HEK293 (cell line): ENCODE data around the gene B4GALT7.

Source experiments
- CTCF ChIP-seq: fragments of 450-650 bp; formaldehyde crosslinking; IDR thresholded peaks from 2 replicates; pipeline ENCODE4 v1.5.1; 2016; ENCODE audit warnings: missing biosample characterization, missing genetic modification characterization
- EGR2 ChIP-seq: fragments of 450-650 bp; formaldehyde crosslinking; IDR thresholded peaks from 2 replicates; pipeline ENCODE4 v1.5.1; 2016; ENCODE audit warnings: low read depth, missing biosample characterization, missing genetic modification characterization
- GLI2 ChIP-seq: fragments of 450-650 bp; formaldehyde crosslinking; IDR thresholded peaks from 2 replicates; pipeline ENCODE4; 2017; ENCODE audit warnings: missing biosample characterization, missing genetic modification characterization, low read depth, borderline replicate concordance
- GLIS1 ChIP-seq: fragments of 450-650 bp; formaldehyde crosslinking; IDR thresholded peaks from 2 replicates; pipeline ENCODE4 v1.5.1; 2016; ENCODE audit warnings: missing biosample characterization, missing genetic modification characterization
- IKZF3 ChIP-seq: fragments of 450-650 bp; IDR thresholded peaks from 2 replicates; pipeline ENCODE4 v1.5.0; 2018; ENCODE audit warnings: missing biosample characterization, mild to moderate bottlenecking, missing genetic modification characterization, moderate library complexity
- MZF1 ChIP-seq: fragments of 450-650 bp; formaldehyde crosslinking; IDR thresholded peaks from 2 replicates; pipeline ENCODE4 v1.5.1; 2017; ENCODE audit warnings: missing biosample characterization, missing genetic modification characterization, borderline replicate concordance
- OSR2 ChIP-seq: fragments of 450-650 bp; formaldehyde crosslinking; IDR thresholded peaks from 2 replicates; pipeline ENCODE4 v1.5.1; 2016; ENCODE audit warnings: missing biosample characterization, missing genetic modification characterization
- PRDM10 ChIP-seq: fragments of 450-650 bp; formaldehyde crosslinking; IDR thresholded peaks from 2 replicates; pipeline ENCODE4 v1.5.1; 2016; ENCODE audit warnings: missing biosample characterization, missing genetic modification characterization
- RBAK ChIP-seq: fragments of 450-650 bp; formaldehyde crosslinking; IDR thresholded peaks from 2 replicates; pipeline ENCODE4 v1.5.1; 2016; ENCODE audit warnings: missing biosample characterization, missing genetic modification characterization
- TSHZ1 ChIP-seq: fragments of 450-650 bp; formaldehyde crosslinking; IDR thresholded peaks from 2 replicates; pipeline ENCODE4 v1.5.1; 2016; ENCODE audit warnings: missing biosample characterization, missing genetic modification characterization, borderline replicate concordance
- YY1 ChIP-seq: fragments of 450-650 bp; formaldehyde crosslinking; IDR thresholded peaks from 2 replicates; pipeline ENCODE4 v1.5.1; 2018; ENCODE audit warnings: missing biosample characterization, missing genetic modification characterization
- ZBTB11 ChIP-seq: fragments of 450-650 bp; formaldehyde crosslinking; conservative IDR thresholded peaks from 2 replicates; pipeline ENCODE4 v1.5.1; 2016; ENCODE audit warnings: low read depth, missing biosample characterization, missing genetic modification characterization
- ZBTB21 ChIP-seq: fragments of 450-650 bp; formaldehyde crosslinking; IDR thresholded peaks from 2 replicates; pipeline ENCODE4 v1.5.1; 2017; ENCODE audit warnings: missing biosample characterization, missing genetic modification characterization
- ZIC2 ChIP-seq: fragments of 450-650 bp; formaldehyde crosslinking; IDR thresholded peaks from 2 replicates; pipeline ENCODE4 v1.5.1; 2016; ENCODE audit warnings: missing biosample characterization, missing genetic modification characterization
- ZNF214 ChIP-seq: fragments of 450-650 bp; formaldehyde crosslinking; IDR thresholded peaks from 2 replicates; pipeline ENCODE4 v1.5.1; 2017; ENCODE audit warnings: missing biosample characterization, mild to moderate bottlenecking, missing genetic modification characterization, borderline replicate concordance
- ZNF248 ChIP-seq: fragments of 450-650 bp; formaldehyde crosslinking; IDR thresholded peaks from 2 replicates; pipeline ENCODE4 v1.5.1; 2017; ENCODE audit warnings: missing biosample characterization, missing genetic modification characterization
- ZNF324 ChIP-seq: fragments of 450-650 bp; formaldehyde crosslinking; IDR thresholded peaks from 2 replicates; pipeline ENCODE4 v1.5.1; 2016; ENCODE audit warnings: missing biosample characterization, missing genetic modification characterization
- ZNF501 ChIP-seq: fragments of 450-650 bp; formaldehyde crosslinking; IDR thresholded peaks from 2 replicates; pipeline ENCODE4 v1.5.1; 2016; ENCODE audit warnings: missing biosample characterization, missing genetic modification characterization
- ZNF521 ChIP-seq: fragments of 450-650 bp; formaldehyde crosslinking; IDR thresholded peaks from 2 replicates; pipeline ENCODE4 v1.5.1; 2017; ENCODE audit warnings: missing biosample characterization, mild to moderate bottlenecking, missing genetic modification characterization
- ZNF555 ChIP-seq: fragments of 450-650 bp; formaldehyde crosslinking; conservative IDR thresholded peaks from 2 replicates; pipeline ENCODE4 v1.5.1; 2017; ENCODE audit warnings: missing biosample characterization, mild to moderate bottlenecking, missing genetic modification characterization, inconsistent platforms
- ZNF629 ChIP-seq: fragments of 450-650 bp; formaldehyde crosslinking; IDR thresholded peaks from 2 replicates; pipeline ENCODE4 v1.5.1; 2017; ENCODE audit warnings: missing biosample characterization, missing genetic modification characterization
- ZNF654 ChIP-seq: fragments of 450-650 bp; formaldehyde crosslinking; IDR thresholded peaks from 2 replicates; pipeline ENCODE4 v1.5.1; 2016; ENCODE audit warnings: low read depth, missing biosample characterization, missing genetic modification characterization
- ZNF660 ChIP-seq: fragments of 450-650 bp; IDR thresholded peaks from 2 replicates; pipeline ENCODE4 v1.5.1; 2018; ENCODE audit warnings: missing biosample characterization, mild to moderate bottlenecking, missing genetic modification characterization
- ZNF692 ChIP-seq: fragments of 450-650 bp; formaldehyde crosslinking; IDR thresholded peaks from 2 replicates; pipeline ENCODE4 v1.5.1; 2016; ENCODE audit warnings: missing biosample characterization, missing genetic modification characterization
- ZSCAN30 ChIP-seq: fragments of 450-650 bp; IDR thresholded peaks from 2 replicates; pipeline ENCODE4 v1.5.1; 2018; ENCODE audit warnings: missing biosample characterization, mild to moderate bottlenecking, missing genetic modification characterization, moderate library complexity

The B4GALT7 gene

GRCh38 chr5:177592010-177592834 lies 7.7 kb upstream of the B4GALT7 start, which contains the start of gene TMED9 (continued):
- TF ChIP-seq GLIS1 (tag by site-specific recombination) = no peak
- TF ChIP-seq IKZF3 (tag by site-specific recombination) = no peak
- peak; percentile 61; the same call in 1 of the 2 replicates for TF ChIP-seq ZNF324
- TF ChIP-seq CTCF (tag by site-specific recombination) = peak; percentile 28; the same call in 1 of the 2 replicates
- peak; percentile 83 for TF ChIP-seq PRDM10 (tag by site-specific recombination)
- peak; percentile 81 for TF ChIP-seq ZBTB11
- peak; percentile 83 for TF ChIP-seq YY1 (tag by site-specific recombination)
- TF ChIP-seq GLI2 (tag by site-specific recombination) = no peak
- TF ChIP-seq ZNF521 (tag by site-specific recombination) = no peak
- no peak for TF ChIP-seq ZNF555
- TF ChIP-seq ZIC2 (tag by site-specific recombination) = no peak
- 0 out of 2 replicates have a peak, but pooled peaks have one; percentile 38 for TF ChIP-seq ZNF501 (tag by site-specific recombination)
- TF ChIP-seq ZNF692 (tag by site-specific recombination) = peak; percentile 74
- no peak for TF ChIP-seq ZBTB21 (tag by site-specific recombination)
- TF ChIP-seq TSHZ1 (tag by site-specific recombination) = 0 out of 2 replicates have a peak, but pooled peaks have one; percentile 16
- no peak for TF ChIP-seq OSR2 (tag by site-specific recombination)
- TF ChIP-seq MZF1 (tag by site-specific recombination) = no peak
- TF ChIP-seq ZNF654 = no peak
- peak; percentile 70 for TF ChIP-seq EGR2 (tag by site-specific recombination)
- no peak for TF ChIP-seq ZSCAN30
- TF ChIP-seq ZNF248 (tag by site-specific recombination) = no peak
- TF ChIP-seq RBAK (tag by site-specific recombination) = no peak
- peak; percentile 70; the same call in 1 of the 2 replicates for TF ChIP-seq ZNF660 (tag by site-specific recombination)
- TF ChIP-seq ZNF629 = no peak
- TF ChIP-seq ZNF214 (tag by site-specific recombination) = no peak
